Muscle layer of colon (tissue), 2 donors: ENCODE measurements around the gene PLXNB2.

Experiments
- H3K27ac ChIP-seq: one replicate; pipeline ENCODE4 v1.7.0; 2013; ENCODE audit warnings: low read depth, mild to moderate bottlenecking, low read length, moderate library complexity
- H3K27me3 ChIP-seq, 2 donors: one replicate each; pipeline ENCODE4 v1.7.0; 2013; ENCODE audit warnings: low read length in 2 of 2, mild to moderate bottlenecking in 2 of 2; ENCODE audit not compliant: insufficient read depth in 2 of 2, control insufficient read depth in 1 of 2
- H3K36me3 ChIP-seq: one replicate; pipeline ENCODE4 v1.7.0; 2013; ENCODE audit warnings: mild to moderate bottlenecking, low read length; ENCODE audit not compliant: insufficient read depth
- H3K4me1 ChIP-seq: one replicate; pipeline ENCODE4 v1.7.0; 2013; ENCODE audit warnings: mild to moderate bottlenecking, low read length; ENCODE audit not compliant: insufficient read depth
- H3K4me3 ChIP-seq, 2 donors: one replicate each; pipeline ENCODE4 v1.7.0; 2013; ENCODE audit warnings: low read length in 2 of 2, low read depth in 1 of 2, mild to moderate bottlenecking in 1 of 2, moderate library complexity in 1 of 2
- H3K9ac ChIP-seq: one replicate; pipeline ENCODE4 v1.7.0; 2013; ENCODE audit warnings: low read length
- H3K9me3 ChIP-seq: one replicate; pipeline ENCODE4 v1.7.0; 2013; ENCODE audit warnings: mild to moderate bottlenecking, low read length
- donor health status: abdominal sarcoma.
- donor health status: Adenocarcinoma of cecum.

PLXNB2 gene

DNA sequence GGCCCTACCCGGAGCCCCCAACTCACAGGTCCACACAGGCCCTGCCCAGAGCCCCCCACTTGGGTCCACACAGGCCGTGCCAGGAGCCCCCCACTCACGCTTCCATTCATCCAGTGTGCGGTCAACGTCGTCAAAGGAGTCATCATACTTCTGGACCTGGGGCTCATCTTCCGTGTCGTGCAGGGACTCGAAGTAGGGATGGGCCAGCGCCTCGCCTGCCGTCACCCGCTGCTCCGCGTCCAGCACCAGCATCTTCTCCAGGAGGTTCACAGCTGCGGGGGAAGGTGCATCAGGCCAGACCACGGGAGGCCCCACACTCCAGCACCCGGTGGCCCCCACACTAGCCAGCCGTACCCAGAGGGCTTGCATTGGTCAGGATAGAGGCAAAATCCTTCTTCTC, 52.3 kb downstream of the PLXNB2 start:
- H3K27me3 ChIP-seq = peaks cover 0 to 20% of the 10 kb centered on the region in 2 donors
- H3K9ac ChIP-seq = no peak overlapping the region
- H3K4me1 ChIP-seq = peaks cover 6% of the 10 kb centered on the region
- H3K27ac ChIP-seq = no peak overlapping the region
- no peak overlapping the region for H3K4me3 ChIP-seq
- no peaks in the 10 kb centered on the region for H3K9me3 ChIP-seq
- no peaks in the 10 kb centered on the region for H3K36me3 ChIP-seq

DNA sequence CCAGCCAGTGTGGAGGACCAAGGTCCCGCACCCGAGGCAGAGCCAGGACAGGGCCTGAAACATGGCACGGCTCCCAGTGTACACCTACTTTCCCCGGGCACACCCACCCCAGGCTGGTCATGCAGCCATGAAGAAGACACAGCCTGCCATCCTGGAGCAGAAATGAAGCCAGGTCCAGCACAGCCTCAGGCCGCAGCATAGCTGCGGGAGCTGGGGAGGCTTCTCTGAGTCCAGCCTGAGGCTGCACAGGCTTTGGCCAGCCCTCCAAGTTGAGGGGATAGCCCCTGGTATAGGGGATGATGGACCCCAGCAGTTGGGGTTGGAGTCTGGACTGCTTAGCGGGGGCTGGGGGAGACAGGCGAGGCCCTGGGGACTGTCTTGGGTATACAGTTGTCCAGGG, 53.5 kb downstream of the PLXNB2 start:
- Histone ChIP-seq H3K9ac (no peak overlapping the region), H3K27ac (no peak overlapping the region), H3K4me1 (peaks cover 14% of the 10 kb centered on the region), H3K9me3 (no peaks in the 10 kb centered on the region), H3K36me3 (no peaks in the 10 kb centered on the region), H3K27me3 (peaks cover 0 to 14% of the 10 kb centered on the region in 2 donors), H3K4me3 (no peak overlapping the region)

DNA sequence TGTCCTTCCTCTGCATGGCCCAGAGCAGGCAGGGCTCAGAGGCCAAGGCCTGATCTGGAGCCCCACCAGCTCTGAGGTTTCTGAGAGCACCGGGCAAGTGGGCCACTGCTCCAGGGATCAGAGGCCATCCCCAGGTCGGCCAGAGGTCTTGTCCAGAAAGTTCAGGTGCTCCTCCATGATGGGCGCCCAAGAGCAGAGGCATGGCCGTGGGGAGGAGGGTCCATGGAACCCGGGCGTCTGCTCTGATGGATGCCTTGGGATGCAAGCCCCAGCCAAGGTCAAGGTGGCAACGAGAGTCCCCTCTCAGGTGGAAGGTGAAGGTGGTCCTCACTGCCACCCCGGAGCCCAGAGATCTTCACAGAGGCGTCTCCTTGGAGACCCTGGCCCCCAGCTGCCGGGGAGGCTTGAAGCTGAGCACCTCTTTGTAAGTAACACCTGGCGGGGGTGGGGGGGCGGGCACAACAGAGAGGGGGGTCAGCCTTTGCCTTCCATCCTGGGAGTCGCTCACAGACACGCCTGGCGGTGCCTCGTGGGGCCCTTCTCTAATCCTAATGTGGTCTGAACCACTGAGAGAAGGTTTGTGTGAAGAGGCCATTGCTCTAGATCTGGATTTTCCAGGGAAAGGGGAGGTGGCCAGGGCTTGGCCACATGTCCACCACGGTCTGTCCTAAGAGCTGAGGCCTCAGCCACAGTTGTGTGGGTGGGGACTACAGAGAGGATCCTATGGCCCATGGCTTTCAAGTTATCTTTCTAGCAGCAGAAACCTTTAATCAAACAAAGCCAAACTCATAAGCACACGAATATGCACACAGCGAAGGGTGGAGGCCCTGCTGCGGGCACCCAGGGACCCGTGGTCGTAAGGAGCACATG, 54.2 kb downstream of the PLXNB2 start:
- H3K4me3 ChIP-seq = no peak overlapping the region
- H3K27ac ChIP-seq = no peak overlapping the region
- H3K27me3 ChIP-seq = peaks cover 0 to 14% of the 10 kb centered on the region in 2 donors
- H3K9me3 ChIP-seq = no peaks in the 10 kb centered on the region
- peaks cover 14% of the 10 kb centered on the region for H3K4me1 ChIP-seq
- no peak overlapping the region for H3K9ac ChIP-seq
- H3K36me3 ChIP-seq = no peaks in the 10 kb centered on the region

DNA sequence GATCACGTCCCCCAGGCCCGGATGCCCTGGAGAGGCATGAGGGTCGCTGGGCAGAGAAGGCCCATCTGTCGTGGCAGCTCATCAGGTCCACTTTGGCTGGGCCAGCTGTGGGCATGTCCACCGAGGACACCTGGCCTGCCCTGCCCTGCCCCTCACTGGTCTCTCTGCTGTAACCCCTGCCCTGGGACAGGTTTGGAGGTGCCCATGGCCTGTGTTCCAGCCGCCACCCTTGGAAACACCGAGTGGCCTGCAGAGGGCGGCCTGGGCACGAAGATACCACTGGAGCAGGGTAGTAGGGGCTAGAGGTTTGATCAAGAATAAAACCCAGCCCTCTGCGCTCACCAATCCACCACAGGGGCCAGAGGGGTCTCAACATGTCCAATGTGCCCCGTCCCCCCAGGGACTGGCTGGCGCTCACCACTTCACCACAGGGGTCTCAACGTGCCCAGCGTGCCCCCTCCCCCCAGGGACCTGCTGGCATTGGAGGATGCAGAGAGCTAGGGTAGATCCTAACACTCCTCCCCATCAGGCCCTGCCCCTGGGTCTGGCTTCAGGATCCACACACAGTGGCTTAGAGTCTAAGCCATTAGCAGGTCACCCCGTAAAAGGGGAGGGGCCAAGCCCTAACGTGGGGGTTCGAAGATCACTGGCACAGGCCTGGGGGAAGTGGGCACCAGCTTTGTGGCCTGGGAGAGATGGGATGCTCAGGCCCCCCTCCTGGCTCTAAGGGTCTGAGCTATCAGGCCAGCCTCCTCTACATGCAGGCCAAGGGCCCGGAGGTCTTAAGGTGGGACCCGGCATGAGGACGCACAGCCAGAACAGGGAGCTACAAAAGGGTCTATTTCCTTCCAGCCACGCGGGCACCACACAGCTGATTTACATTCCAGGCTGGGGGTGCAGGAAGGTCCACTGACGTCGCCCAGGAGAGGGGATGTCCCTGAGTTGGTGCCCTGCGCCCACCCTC, 55.1 kb downstream of the PLXNB2 start:
- Histone ChIP-seq H3K4me1 (peaks cover 14% of the 10 kb centered on the region), H3K27me3 (peaks cover 0 to 6% of the 10 kb centered on the region in 2 donors), H3K9me3 (no peaks in the 10 kb centered on the region), H3K4me3 (no peak overlapping the region), H3K9ac (no peak overlapping the region), H3K36me3 (no peaks in the 10 kb centered on the region), H3K27ac (peak overlapping the region; percentile 52)

DNA sequence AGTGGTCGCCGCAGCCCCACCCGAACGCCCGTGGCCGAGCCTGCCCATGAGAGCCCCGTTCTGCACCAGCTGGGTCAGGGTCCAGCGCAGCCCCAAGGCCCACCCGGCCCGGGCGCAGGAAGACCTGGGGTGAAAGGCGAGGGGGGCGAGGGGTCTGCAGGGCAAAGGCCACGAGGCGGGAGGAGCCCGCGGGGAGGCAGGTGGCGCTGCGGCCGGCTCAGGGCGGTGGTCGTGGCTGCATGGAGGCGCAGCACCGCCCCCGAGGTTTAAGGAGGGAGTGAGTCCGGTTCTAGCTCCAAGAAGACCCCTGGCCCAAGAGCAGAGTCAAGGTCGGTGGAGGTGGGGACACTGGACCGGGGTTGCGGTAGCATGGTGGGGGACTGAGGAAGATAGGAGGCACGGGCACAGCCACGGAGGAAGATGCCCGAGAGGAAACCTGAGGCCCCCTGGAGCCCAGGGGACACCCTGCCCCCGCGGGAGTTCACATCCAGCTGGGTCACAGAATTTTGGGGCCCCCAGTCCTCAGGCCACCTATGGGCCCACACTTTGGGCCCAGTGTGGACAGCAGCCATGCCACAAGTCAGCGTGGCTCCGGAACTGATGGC, 55.9 kb downstream of the PLXNB2 start:
- Histone ChIP-seq H3K4me1 (peaks cover 14% of the 10 kb centered on the region), H3K27me3 (peaks cover 0 to 1% of the 10 kb centered on the region in 2 donors), H3K36me3 (peaks cover 7% of the 10 kb centered on the region), H3K9me3 (no peaks in the 10 kb centered on the region), H3K4me3 (peak overlapping the region; percentile 63 to 66), H3K27ac (peak overlapping the region; percentile 52), H3K9ac (no peak overlapping the region)

DNA sequence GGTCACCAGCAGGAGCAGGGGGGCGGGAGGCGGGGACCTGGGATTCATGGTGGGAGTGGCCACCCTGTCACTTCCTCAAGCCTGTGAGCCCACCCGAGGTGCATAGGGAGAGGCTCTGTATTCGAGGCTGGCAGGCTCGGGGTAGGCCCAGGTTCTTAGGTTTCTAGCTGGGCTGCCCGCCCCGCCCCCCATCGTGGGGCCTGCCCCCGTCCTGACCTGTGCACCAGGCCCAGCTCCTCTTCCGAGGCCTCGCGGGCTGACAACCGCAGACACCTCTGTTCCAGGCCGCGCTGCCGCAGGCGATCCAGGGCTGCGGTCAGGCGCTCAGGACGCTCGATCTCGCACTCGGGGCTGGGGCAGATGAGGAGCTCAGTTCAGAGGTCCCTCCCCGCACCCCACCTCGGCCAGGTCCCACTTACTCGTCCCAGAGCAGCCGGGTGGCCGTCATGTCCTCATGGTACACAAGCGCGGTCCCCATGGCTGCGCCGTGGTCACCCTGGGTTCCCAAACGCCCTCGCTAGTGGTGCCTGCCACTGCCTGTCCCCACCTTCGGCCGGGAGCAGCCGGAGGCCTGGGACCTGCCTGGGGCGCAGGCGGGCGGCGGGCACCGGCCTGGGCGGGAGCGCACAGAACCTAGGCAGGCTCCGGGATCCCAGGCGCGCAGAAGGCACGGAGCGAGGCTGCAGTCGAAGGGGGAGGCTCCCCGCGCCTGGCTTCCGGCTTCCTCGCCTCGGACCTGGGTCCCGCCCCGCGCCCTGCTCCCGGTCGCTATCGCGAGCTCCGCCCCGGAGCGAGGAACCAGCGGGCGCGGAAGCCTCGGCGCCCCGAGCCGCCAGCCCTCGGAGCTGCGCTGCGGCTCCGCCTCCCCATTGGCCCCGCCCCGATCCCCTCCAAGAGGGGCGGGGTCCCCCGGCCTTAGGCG, 56.6 kb downstream of the PLXNB2 start, which contains the start of gene HDAC10:
HDAC10 (minus strand) TSS at position 711 of the 922 bp plus-strand sequence; CDS start at position 478, 233 bp downstream.
- Histone ChIP-seq H3K4me3 (peak within 1 kb of the TSS; percentile 63 to 66), H3K27ac (peak within 1 kb of the TSS; percentile 52), H3K9me3 (no peaks in the 10 kb centered on the region), H3K9ac (peak within 1 kb of the TSS; percentile 44), H3K4me1 (peaks cover 19% of the 10 kb centered on the region), H3K27me3 (no peaks in the 10 kb centered on the region), H3K36me3 (peaks cover 9% of the 10 kb centered on the region)

DNA sequence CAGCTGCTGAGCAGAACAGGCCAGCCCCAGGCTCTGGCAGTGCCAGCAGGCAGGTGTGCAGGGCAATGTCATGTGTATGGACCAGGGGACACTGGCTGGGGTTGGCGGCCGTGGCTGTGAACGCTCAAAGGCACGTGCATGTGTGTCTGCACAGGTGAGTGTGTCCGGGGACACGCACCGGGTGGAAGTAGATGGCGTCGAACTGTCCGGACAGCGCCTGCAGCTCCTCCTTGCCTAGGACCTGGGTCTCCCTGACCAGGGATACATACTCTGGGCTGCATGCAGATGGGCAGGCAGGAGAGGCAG, 57.2 kb downstream of the PLXNB2 start:
- Histone ChIP-seq H3K4me1 (peaks cover 23% of the 10 kb centered on the region), H3K36me3 (peaks cover 9% of the 10 kb centered on the region), H3K4me3 (peak overlapping the region; percentile 63 to 66), H3K27me3 (no peaks in the 10 kb centered on the region), H3K9ac (no peak overlapping the region), H3K27ac (no peak overlapping the region), H3K9me3 (no peaks in the 10 kb centered on the region)

DNA sequence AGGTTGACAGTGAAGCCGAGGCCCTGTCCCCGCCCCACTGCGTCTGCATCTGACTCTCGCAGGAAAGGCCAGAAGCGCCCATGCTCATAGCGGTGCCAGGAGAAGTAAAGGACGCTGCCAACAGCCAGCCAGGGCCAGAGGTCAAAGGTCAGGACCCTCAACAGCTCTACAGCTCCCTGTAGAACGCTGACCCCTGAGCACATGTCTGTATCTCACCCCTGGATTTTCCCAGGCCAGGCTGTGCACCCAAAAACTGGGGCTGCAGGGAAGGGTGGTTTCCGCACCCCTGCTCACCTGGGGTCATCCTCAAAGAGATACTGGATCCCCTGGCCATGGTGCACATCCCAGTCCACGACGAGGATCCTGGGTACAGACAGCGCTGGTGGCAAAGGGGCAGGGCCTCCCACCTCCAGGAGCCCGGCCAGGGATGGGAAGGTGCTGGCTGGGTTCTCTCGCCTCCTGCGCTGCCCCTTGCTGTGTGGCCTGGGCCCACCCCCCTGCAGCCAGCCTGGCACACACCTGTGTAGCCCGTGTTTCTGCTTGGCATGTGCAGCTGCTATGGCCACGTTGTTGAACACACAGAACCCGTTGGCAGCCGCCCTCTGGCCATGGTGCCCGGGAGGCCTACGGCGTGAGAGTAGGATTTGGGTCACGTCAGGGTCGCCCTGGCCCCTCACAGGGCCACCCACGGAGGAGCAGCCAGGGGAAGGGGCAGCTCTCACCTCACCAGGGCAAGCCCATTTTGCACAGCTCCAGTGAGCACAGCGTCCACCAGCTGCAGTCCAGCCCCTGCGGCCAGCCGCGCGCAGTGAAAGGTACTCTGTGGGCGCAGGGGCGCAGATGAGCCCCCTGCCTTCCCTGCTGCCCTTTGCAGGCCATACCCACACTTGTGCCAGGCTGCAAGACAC, 57.9 kb downstream of the PLXNB2 start:
- H3K9ac ChIP-seq = no peak overlapping the region
- peaks cover 23% of the 10 kb centered on the region for H3K4me1 ChIP-seq
- peak overlapping the region in 1 of 2 donors; percentile 63 for H3K4me3 ChIP-seq

DNA sequence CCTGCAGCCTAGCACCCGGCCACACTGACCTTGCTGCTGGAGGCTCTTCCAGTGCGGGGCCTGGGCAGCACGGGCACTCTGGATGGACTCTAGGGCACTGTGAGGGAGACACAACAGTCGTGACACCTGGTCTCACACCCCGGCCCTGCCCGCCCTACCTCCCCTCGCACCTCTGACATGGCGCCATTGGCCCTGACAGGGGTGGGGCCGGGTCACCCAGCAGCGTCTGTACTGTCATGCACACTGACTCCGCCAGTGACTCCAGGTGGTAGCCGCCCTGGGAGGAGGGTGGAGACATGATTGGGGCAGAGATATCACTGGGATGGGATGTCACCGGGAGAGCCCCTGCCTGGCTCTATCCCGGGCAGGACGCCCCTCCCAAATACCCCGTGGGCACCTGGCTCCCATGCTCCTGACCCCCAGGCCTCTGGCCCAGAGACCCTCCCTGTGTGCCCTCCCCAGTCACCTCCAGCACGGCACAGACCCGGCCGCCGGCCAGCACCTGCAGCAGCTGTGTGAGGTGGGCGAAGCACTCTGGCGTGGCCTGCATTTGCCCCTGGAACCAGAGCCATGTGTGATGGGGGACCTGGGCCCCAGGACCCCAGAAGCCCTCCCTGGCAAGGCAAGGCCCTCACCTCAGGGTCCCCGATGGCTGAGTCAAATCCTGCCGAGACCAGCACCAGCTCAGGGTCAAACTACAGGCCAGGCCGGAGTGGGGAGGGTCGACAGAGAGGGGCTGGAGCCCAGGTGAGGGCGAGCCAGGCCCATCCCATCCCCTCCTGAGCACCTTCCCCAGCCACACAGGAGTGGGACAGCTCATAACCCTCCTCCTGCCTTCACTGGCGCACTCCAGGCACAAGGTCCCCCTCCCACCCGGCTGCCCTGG, 59.0 kb downstream of the PLXNB2 start:
- Histone ChIP-seq H3K36me3 (peaks cover 9% of the 10 kb centered on the region), H3K27me3 (no peaks in the 10 kb centered on the region), H3K27ac (no peak overlapping the region), H3K9me3 (no peaks in the 10 kb centered on the region), H3K9ac (no peak overlapping the region), H3K4me3 (no peak overlapping the region), H3K4me1 (peaks cover 29% of the 10 kb centered on the region)

More for the DNA sequence above, 57.9 kb downstream of the PLXNB2 start:
- no peaks in the 10 kb centered on the region for H3K27me3 ChIP-seq
- H3K36me3 ChIP-seq = peaks cover 9% of the 10 kb centered on the region
- H3K27ac ChIP-seq = no peak overlapping the region
- H3K9me3 ChIP-seq = no peaks in the 10 kb centered on the region
